ENCODE data around the gene CFAP141.

- TF ChIP-seq, protein P1, sequence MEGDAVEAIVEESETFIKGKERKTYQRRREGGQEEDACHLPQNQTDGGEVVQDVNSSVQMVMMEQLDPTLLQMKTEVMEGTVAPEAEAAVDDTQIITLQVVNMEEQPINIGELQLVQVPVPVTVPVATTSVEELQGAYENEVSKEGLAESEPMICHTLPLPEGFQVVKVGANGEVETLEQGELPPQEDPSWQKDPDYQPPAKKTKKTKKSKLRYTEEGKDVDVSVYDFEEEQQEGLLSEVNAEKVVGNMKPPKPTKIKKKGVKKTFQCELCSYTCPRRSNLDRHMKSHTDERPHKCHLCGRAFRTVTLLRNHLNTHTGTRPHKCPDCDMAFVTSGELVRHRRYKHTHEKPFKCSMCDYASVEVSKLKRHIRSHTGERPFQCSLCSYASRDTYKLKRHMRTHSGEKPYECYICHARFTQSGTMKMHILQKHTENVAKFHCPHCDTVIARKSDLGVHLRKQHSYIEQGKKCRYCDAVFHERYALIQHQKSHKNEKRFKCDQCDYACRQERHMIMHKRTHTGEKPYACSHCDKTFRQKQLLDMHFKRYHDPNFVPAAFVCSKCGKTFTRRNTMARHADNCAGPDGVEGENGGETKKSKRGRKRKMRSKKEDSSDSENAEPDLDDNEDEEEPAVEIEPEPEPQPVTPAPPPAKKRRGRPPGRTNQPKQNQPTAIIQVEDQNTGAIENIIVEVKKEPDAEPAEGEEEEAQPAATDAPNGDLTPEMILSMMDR (optimal IDR thresholded peaks at IDR 0.05 in 1 of 3, IDR thresholded peaks at IDR 0.05 in 1 of 3, conservative IDR thresholded peaks at IDR 0.05 in 1 of 3; ENCODE audit: extremely low read depth in 1 of 3, insufficient read depth in 2 of 3, low read length in 3 of 3) = no peak
- TF ChIP-seq EZH2 (IDR thresholded peaks at IDR 0.05; ENCODE audit: low read length) = no peak
Measured at GRCh38 chr1:154207262-154207661, 1.1 kb upstream of the CFAP141 start.

Measured in keratinocyte (primary cell).